Ovary (tissue), 3 donors: ENCODE data around the gene PPM1J.

ENCODE experiments used
- EP300 ChIP-seq: sonication (generic); formaldehyde crosslinking; IDR thresholded peaks from one replicate; pipeline ENCODE4 v1.6.1; 2017; ENCODE audit warnings: antibody characterized with exemption
- POLR2A ChIP-seq: fragments of 450-650 bp; IDR thresholded peaks from one replicate; pipeline ENCODE4 v1.6.1; 2017; ENCODE audit warnings: antibody characterized with exemption, mild to moderate bottlenecking, moderate library complexity
- TF ChIP-seq, protein P1 (sequence below), 3 donors: fragments of 450-650 bp in 2 of 3; fragments of 200-600 bp in 1 of 3; IDR thresholded peaks; one replicate each; pipeline versions ENCODE4 v1.5.1 to v1.8.0; 2016 to 2022; ENCODE audit warnings: antibody characterized with exemption in 3 of 3, mild to moderate bottlenecking in 1 of 3
- donor health status: DM: no; HTN: no; CAD: no.

DNA sequence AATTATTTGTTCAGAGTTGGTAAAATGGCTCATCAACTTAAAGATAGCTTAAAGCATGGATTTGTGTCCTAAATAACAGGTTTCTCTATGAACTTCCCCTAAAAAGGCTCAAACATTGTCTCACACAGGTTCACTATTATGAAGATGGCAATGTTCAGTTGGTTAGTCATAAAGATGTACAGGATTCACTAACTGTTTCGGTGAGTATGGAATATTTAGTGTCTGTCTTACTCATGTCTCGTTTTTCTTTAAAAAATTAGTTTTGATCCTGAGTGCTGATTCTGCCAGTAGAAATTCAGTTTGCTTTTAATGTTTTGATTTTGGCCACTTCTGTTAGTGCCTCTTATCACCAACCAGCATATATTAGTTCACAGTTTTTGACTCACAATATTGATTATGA lies 48.2 kb downstream of the PPM1J start:
- TF ChIP-seq EP300, result no peak
- TF ChIP-seq, protein P1, sequence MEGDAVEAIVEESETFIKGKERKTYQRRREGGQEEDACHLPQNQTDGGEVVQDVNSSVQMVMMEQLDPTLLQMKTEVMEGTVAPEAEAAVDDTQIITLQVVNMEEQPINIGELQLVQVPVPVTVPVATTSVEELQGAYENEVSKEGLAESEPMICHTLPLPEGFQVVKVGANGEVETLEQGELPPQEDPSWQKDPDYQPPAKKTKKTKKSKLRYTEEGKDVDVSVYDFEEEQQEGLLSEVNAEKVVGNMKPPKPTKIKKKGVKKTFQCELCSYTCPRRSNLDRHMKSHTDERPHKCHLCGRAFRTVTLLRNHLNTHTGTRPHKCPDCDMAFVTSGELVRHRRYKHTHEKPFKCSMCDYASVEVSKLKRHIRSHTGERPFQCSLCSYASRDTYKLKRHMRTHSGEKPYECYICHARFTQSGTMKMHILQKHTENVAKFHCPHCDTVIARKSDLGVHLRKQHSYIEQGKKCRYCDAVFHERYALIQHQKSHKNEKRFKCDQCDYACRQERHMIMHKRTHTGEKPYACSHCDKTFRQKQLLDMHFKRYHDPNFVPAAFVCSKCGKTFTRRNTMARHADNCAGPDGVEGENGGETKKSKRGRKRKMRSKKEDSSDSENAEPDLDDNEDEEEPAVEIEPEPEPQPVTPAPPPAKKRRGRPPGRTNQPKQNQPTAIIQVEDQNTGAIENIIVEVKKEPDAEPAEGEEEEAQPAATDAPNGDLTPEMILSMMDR (IDR thresholded peaks at IDR 0.05), result no peak
- no peak for TF ChIP-seq POLR2A
